COLO668 (cell line): ENCODE measurements around the gene PHYH.
"Not testable (repeated sequence)": the region's sequence is repeated elsewhere in the genome, so short reads cannot be mapped to it uniquely, and the experiment has no call there.

ENCODE experiments used
- DNase-seq: peaks from one replicate; lab custom pipeline; 2025; ENCODE audit not compliant: unreplicated experiment; lab: John Stamatoyannopoulos, UW

Gene PHYH

GRCh38 chr10:13276146-13276545, 23.7 kb downstream of the PHYH start:
- DNase-seq = not testable (repeated sequence)

- no peak for DNase-seq
These were observed 27.7 kb downstream of the PHYH start for GRCh38 chr10:13272164-13272571.

- peak; percentile 5 for DNase-seq
These were observed 28.2 kb downstream of the PHYH start for GRCh38 chr10:13271552-13272163.

- no peak for DNase-seq
These were observed 28.9 kb downstream of the PHYH start for GRCh38 chr10:13270877-13271551.

DNA sequence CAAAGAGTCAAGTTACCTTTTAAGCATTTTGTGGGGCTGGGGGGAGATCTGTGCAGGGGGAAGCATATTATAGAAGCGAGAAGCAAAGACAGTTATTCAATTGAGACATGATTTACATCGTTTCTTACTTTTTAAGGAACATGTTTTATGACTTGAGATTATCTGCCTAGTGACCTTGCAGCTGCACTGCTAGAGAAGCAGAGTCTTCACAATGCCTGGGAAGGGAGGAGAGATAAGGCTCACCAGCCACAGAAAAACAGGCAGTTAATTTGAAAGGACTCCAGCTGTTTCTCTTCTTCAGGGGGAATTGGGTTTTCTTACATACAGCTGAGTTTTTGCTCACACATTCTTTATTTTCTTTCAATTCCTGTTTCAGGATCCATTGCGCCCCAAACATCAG, 31.0 kb downstream of the PHYH start:
- DNase-seq = no peak

GRCh38 chr10:13268310-13268709, 31.6 kb downstream of the PHYH start:
- no peak for DNase-seq

DNA sequence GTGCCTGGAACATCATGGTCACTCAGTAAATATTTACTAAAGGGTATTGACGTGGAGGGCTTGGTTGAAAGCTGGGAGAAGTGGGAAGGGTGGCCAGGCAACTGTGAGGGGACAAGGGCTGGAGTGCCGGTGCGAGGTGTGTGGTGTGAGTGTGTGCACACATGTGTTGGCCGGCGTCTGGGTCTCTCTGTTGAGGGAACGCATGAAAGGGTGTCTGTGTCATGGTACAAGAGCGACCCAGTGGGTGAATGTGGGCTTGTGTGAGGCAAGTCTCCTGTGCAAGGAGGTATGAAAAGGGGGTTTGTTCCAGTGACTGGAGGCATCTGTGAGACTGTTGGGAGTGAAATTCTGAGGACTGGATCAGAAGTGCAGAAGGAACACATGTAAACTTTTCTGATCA, 36.3 kb downstream of the PHYH start:
- DNase-seq = no peak

GRCh38 chr10:13262433-13262832, 37.4 kb downstream of the PHYH start:
- no peak for DNase-seq

GRCh38 chr10:13257621-13258140, 42.2 kb downstream of the PHYH start:
- DNase-seq = no peak

GRCh38 chr10:13256627-13257026, 43.2 kb downstream of the PHYH start:
- DNase-seq = no peak

- no peak for DNase-seq
These were observed 46.1 kb downstream of the PHYH start for GRCh38 chr10:13253726-13254125.

DNA sequence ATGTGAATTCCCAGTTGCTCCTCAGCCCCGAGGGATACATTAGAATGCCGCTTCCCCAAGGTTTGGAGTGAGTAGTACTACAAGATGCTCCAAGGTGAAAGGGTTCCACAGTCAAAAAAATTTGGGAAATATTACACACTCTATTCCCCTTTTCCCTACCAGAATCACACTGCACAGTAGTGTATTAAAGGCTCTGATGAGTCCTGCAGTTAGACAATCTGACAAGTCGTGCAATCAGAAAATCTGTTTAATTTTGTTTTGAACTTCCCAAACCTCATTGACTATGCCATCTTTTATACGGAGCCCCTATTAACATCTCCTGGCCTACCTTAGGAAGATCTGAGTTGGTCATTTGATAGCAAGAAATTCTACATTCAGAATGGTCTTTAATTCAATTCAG, 52.1 kb downstream of the PHYH start:
- no peak for DNase-seq

DNA sequence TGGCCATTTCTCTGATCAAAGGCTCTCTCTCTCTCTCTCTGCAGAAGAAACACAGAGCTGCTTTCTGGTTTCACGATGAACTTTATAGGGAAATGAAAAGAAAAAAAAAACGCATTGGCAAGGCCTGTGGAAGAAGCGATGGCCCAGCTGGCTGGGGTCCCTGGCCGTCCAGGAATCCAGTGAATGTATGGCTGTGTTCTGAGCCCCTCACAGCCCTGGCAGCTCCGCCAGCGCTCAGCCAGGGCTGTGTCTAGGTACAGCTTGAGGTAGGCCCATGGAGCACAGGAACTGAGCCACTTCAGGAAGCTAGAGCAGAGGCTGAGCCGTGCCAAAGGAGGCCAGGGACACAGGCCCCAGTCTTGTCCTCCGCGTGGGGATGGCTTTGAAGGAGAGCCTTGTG, 52.6 kb downstream of the PHYH start:
- no peak for DNase-seq

GRCh38 chr10:13242260-13242659, 57.6 kb downstream of the PHYH start:
- not testable (repeated sequence) for DNase-seq

GRCh38 chr10:13241613-13242012, 58.3 kb downstream of the PHYH start:
- DNase-seq = no peak

GRCh38 chr10:13239923-13240322, 59.9 kb downstream of the PHYH start:
- DNase-seq = no peak

- no peak for DNase-seq
These were observed 61.4 kb downstream of the PHYH start for GRCh38 chr10:13238271-13239077.

DNA sequence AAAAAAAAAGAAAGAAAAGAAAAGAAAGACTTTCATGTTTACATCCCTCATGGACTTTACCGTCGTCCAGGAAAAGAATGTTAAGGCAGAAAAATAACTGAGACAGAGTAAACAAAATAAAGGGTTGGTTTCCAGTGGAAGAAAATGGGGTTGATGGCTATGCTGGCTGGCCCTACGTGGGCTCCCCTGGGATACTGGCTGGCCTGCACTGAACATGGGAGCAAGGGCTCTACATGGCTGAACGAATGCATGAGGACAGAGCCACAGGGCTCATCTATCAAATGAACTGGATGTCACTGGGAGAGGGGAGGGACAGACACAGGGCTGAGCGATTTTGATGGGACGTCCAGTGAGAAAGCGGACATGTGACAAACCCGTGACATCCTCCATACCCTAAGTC, 63.2 kb downstream of the PHYH start:
- DNase-seq = no peak

DNA sequence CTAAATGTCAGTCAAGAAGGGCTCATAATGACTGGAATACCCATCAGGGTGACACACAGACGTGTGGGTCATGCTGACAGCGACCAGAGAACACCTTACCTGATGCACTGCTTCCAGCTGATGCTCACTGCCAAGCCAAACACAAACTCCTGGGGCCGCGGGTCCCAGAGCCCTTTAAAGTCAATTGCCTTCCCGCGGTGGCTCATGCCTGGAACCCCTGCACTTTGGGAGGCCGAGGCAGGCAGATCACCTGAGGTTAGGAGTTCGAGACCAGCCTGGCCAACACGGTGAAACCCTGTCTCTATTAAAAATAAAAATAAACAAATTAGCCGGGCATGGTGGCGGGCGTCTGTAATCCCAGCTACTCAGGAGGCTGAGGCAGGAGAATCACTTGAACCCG, 65.1 kb downstream of the PHYH start:
- not testable (repeated sequence) for DNase-seq

DNA sequence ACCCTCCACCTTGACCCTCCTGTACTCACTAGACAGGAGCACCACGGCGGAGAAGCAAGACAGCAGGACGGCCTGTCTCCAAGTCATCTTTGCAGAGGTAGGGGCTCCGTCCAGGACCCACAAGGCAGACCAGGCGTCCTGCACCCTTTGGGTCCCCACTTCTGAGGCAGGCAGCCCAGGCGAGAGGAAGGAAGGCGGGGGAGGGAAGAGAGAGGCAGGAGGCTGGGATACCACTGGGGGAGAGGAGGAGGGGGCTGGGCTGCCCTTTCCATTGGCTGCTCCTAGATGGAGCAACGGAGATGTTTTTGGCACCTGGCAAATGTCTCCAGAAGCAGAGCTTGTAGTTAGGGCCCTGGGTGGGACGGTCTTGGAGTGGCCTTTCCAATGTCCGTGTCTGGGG, 65.7 kb downstream of the PHYH start, which contains the start of gene UCMA:
Gene UCMA, minus strand, starts transcription at position 203 of the 400 bp plus-strand sequence. Its CDS starts 116 bp downstream, at position 87.
- no peak for DNase-seq

GRCh38 chr10:13233358-13233757, 66.5 kb downstream of the PHYH start:
- DNase-seq = no peak

DNA sequence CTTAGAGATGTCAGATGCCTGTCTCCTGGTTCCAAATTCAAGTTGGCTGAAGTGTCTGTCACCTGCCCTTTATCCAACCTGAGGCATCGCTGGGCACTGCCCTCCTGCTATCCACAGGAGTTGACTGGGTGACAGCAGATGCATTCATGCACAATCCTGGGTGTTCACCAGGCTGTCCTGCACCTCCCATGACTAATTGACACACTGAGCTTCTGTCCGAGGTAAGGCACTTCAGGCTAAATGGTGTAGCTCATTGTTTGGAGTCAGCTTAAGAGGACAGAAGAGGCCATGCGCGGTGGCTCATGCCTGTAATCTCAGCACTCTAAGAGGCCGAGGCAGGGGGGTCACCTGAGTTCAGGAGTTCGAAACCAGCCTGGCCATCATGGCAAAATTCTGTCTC, 68.1 kb downstream of the PHYH start:
- no peak for DNase-seq
